Hepatocyte (in vitro differentiated cells): ENCODE data around the gene MCF2L. TPM values are rescaled to one million over a fixed set of nuclear protein-coding genes. Genes with fewer than 3 reads are reported as not detected.

Source experiments
- DNase-seq: peaks from one replicate; pipeline ENCODE4 v3.0.0-alpha.2; 2016; ENCODE audit warnings: low spot score
- H2AFZ ChIP-seq: fragments of 200-600 bp; sonication (generic); 2 replicates; pipeline ENCODE4 v1.6.0; 2016; ENCODE audit warnings: antibody characterized with exemption, mild to moderate bottlenecking
- H3K27ac ChIP-seq: fragments of 200-600 bp; sonication (generic); 2 replicates; pipeline ENCODE4 v1.5.1; 2016; ENCODE audit warnings: mild to moderate bottlenecking
- H3K27me3 ChIP-seq: fragments of 200-600 bp; sonication (generic); 2 replicates; pipeline ENCODE4 v1.6.1; 2016
- H3K36me3 ChIP-seq: fragments of 200-600 bp; sonication (generic); replicated peaks from 2 replicates; pipeline ENCODE4 v1.5.1; 2016; ENCODE audit warnings: low read depth; ENCODE audit not compliant: insufficient read depth
- H3K4me1 ChIP-seq: fragments of 200-600 bp; sonication (generic); 2 replicates; pipeline ENCODE4 v1.5.1; 2016; ENCODE audit warnings: mild to moderate bottlenecking, moderate library complexity; ENCODE audit not compliant: insufficient read depth
- H3K4me2 ChIP-seq: fragments of 200-600 bp; sonication (generic); 2 replicates; pipeline ENCODE4 v1.6.0; 2016
- H3K4me3 ChIP-seq: fragments of 200-600 bp; sonication (generic); 2 replicates; pipeline ENCODE4 v1.5.1; 2016; ENCODE audit warnings: mild to moderate bottlenecking
- H3K79me2 ChIP-seq: fragments of 200-600 bp; sonication (generic); 2 replicates; pipeline ENCODE4 v1.6.0; 2017; ENCODE audit warnings: mild to moderate bottlenecking
- H3K9me2 ChIP-seq: fragments of 200-600 bp; sonication (generic); replicated peaks from 2 replicates; pipeline ENCODE4 v1.6.0; 2017; ENCODE audit warnings: mild to moderate bottlenecking; ENCODE audit not compliant: insufficient read depth
- H3K9me3 ChIP-seq: fragments of 200-600 bp; sonication (generic); 2 replicates; pipeline ENCODE4 v1.5.1; 2016; ENCODE audit warnings: low read depth, mild to moderate bottlenecking
- H4K20me1 ChIP-seq: fragments of 200-600 bp; sonication (generic); 2 replicates; pipeline ENCODE4 v1.6.0; 2016; ENCODE audit warnings: mild to moderate bottlenecking; ENCODE audit not compliant: insufficient read depth, poor library complexity, severe bottlenecking
- EZH2 ChIP-seq: fragments of 200-600 bp; sonication (generic); IDR thresholded peaks from 2 replicates; pipeline ENCODE4 v1.6.1; 2016; ENCODE audit warnings: antibody characterized with exemption, mild to moderate bottlenecking, borderline replicate concordance
- EZH2phosphoT487 ChIP-seq: fragments of 200-600 bp; sonication (generic); IDR thresholded peaks from one replicate; pipeline ENCODE4 v1.6.1; 2018; ENCODE audit warnings: antibody characterized with exemption, mild to moderate bottlenecking, low read depth, moderate library complexity; ENCODE audit not compliant: unreplicated experiment, severe bottlenecking
- WGBS: methylation state at CpG from one replicate; pipeline ENCODE4 v1.1.6; 2016; ENCODE audit warnings: low lambda C conversion rate; ENCODE audit errors: missing lambda C conversion rate; 5-methylcytosine and 5-hydroxymethylcytosine counted together
- polyA plus RNA-seq: library from polyadenylated mRNA; unstranded; fragments of >200 nt; fragmentation: Nextera tagmentation; extraction: Ambion mirVana; gene quantifications from 2 replicates; pipeline ENCODE4 v1.2.1, GENCODE V29; 2016
- total RNA-seq: library from RNA; depleted of rRNA; stranded (reverse); fragments of >200 nt; gene quantifications from 2 replicates; pipeline ENCODE4 v1.2.3, GENCODE V29; 2014
- TF ChIP-seq, protein P1 (sequence below): fragments of 200-600 bp; sonication (generic); IDR thresholded peaks from 2 replicates; pipeline ENCODE4 v1.5.1; 2016; ENCODE audit warnings: antibody characterized with exemption, mild to moderate bottlenecking; ENCODE audit not compliant: poor library complexity

The MCF2L gene
- total and polyA plus RNA-seq, 2 experiments from 2014 or later: 11.1 to 22.4 TPM

DNA sequence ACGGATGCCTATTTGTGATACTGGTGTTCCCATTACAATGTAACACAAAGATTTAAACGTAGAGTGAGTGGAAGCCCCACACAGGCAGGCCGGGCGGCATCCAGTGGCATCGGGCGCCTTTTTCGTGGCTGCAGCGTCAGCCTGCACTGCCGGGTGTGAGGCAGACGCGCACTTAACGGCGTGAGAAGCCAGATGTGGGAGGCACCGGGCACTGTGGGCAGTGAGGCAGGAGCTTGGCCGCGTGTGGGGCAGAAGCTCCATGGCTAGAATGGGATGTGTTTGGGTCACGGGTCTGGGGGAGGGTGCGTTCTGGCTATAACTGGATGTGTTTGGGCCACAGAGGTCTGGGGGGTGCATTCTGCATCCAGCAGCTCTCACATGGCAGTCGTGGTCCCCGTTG is 73.4 kb downstream of the MCF2L start:
- Histone ChIP-seq H3K79me2 (no peaks in the 10 kb centered on the region), H2AFZ (no peak overlapping the region), H3K4me3 (no peak overlapping the region), H3K4me1 (no peaks in the 10 kb centered on the region), H3K9me2 (no peaks in the 10 kb centered on the region), H4K20me1 (no peaks in the 10 kb centered on the region), H3K4me2 (no peak overlapping the region), H3K9me3 (no peaks in the 10 kb centered on the region), H3K27me3 (no peaks in the 10 kb centered on the region), H3K36me3 (no peaks in the 10 kb centered on the region), H3K27ac (no peak overlapping the region)
- TF ChIP-seq EZH2phosphoT487: no peak
- no peak for TF ChIP-seq EZH2
- TF ChIP-seq, protein P1, sequence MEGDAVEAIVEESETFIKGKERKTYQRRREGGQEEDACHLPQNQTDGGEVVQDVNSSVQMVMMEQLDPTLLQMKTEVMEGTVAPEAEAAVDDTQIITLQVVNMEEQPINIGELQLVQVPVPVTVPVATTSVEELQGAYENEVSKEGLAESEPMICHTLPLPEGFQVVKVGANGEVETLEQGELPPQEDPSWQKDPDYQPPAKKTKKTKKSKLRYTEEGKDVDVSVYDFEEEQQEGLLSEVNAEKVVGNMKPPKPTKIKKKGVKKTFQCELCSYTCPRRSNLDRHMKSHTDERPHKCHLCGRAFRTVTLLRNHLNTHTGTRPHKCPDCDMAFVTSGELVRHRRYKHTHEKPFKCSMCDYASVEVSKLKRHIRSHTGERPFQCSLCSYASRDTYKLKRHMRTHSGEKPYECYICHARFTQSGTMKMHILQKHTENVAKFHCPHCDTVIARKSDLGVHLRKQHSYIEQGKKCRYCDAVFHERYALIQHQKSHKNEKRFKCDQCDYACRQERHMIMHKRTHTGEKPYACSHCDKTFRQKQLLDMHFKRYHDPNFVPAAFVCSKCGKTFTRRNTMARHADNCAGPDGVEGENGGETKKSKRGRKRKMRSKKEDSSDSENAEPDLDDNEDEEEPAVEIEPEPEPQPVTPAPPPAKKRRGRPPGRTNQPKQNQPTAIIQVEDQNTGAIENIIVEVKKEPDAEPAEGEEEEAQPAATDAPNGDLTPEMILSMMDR: no peak
- no peak for DNase-seq
- 96% methylated on average over 20 of the region's 20 CpGs for WGBS

DNA sequence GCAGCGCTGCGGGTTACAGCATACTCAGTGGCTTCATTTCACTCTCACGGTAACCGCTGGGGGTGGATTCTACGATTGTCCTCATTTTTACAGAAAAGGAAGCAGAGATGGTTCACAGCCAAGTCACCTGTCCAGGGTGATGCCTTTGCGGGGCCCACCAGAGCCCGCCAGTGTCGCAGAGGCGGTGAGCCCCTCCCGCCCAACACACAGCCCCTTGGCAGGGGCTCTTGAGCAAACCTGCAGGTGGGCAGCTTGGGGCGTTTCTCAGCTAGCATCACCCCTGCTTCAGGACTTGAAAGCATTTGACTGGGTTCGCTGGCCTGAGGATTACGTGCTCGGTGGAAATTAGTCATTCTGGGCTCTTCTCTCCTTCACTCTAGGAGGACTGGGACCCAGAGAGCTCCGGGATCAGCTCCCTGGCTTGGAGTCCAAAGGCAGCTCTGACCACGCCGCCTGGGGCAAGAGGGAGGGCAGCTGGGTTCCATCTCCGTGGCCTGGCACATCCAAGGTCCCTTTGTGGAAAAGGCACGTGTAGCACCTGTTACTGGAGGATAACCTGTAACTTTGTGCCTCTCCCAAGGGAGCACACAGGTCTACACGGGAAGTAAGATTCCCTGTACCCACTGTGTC is 74.1 kb downstream of the MCF2L start:
- no peaks in the 10 kb centered on the region for H3K4me1 ChIP-seq
- H3K9me2 ChIP-seq: no peaks in the 10 kb centered on the region
- H3K36me3 ChIP-seq: no peaks in the 10 kb centered on the region
- no peaks in the 10 kb centered on the region for H3K27me3 ChIP-seq
- no peak overlapping the region for H3K4me2 ChIP-seq
- no peaks in the 10 kb centered on the region for H3K79me2 ChIP-seq
- no peaks in the 10 kb centered on the region for H4K20me1 ChIP-seq
- H3K27ac ChIP-seq: no peak overlapping the region
- 93% methylated on average over 20 of the region's 20 CpGs for WGBS
- H3K9me3 ChIP-seq: no peaks in the 10 kb centered on the region
- TF ChIP-seq EZH2: no peak
- no peak for TF ChIP-seq EZH2phosphoT487
- TF ChIP-seq, protein P1: no peak
- H2AFZ ChIP-seq: no peak overlapping the region
- no peak for DNase-seq
- no peak overlapping the region for H3K4me3 ChIP-seq

DNA sequence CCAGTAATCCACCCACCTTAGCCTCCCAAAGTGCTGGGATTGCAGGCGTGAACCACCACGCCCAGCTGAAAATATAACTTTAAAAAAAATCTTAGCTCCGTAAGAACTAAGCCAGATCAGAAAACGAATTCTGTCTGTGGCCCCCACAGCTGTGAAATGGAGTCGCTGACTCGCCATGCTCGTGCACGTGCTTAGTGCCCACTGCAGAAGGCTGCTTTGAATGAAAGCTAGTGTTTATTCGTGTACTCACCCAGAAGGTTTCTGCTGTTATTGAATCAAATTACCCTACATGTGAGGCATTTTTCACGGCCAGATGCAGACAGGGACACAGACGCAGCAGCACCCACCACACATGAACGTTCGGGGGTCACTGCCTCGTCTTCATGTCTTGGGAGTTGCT is 74.9 kb downstream of the MCF2L start:
- H3K9me2 ChIP-seq: no peaks in the 10 kb centered on the region
- TF ChIP-seq EZH2 (no peak), EZH2phosphoT487 (no peak)
- TF ChIP-seq, protein P1: no peak
- no peaks in the 10 kb centered on the region for H3K4me1 ChIP-seq
- H3K27ac ChIP-seq: no peak overlapping the region
- H3K9me3 ChIP-seq: no peaks in the 10 kb centered on the region
- no peak overlapping the region for H3K4me3 ChIP-seq
- H3K79me2 ChIP-seq: no peaks in the 10 kb centered on the region
- H3K4me2 ChIP-seq: no peak overlapping the region
- no peak for DNase-seq
- WGBS: 94% methylated on average over 14 of the region's 14 CpGs
- no peaks in the 10 kb centered on the region for H3K36me3 ChIP-seq
- no peaks in the 10 kb centered on the region for H3K27me3 ChIP-seq
- no peak overlapping the region for H2AFZ ChIP-seq
- H4K20me1 ChIP-seq: no peaks in the 10 kb centered on the region
